ENCODE measurements around the gene CUTA.

- TF ChIP-seq POLR2A (IDR thresholded peaks at IDR 0.05; ENCODE audit: low read length): no peak
- TF ChIP-seq GATA1 (IDR thresholded peaks at IDR 0.05; ENCODE audit: low read depth, low read length): no peak
Measured at GRCh38 chr6:33438978-33439594, 21.2 kb upstream of the CUTA start.

All from erythroblast (primary cell).